ENCODE measurements around the gene FAM13A. TPM values are rescaled to one million over a fixed set of nuclear protein-coding genes. Genes with fewer than 3 reads are reported as not detected.
A peak's percentile ranks its signal among the peaks of the same experiment; 100 is the strongest.
"Not testable (repeated sequence)": the region's sequence is repeated elsewhere in the genome, so short reads cannot be mapped to it uniquely, and the experiment has no call there.

The FAM13A gene
- total RNA-seq, 1 donor from 2014 or later = 0.26 TPM

GRCh38 chr4:89044147-89044900 is 12.7 kb downstream of the FAM13A start:
- DNase-seq (ENCODE audit: low read depth in 2 of 2) = no peak

- DNase-seq (ENCODE audit: low read depth in 2 of 2) = no peak
Measured at GRCh38 chr4:89042055-89042454, 14.9 kb downstream of the FAM13A start.

- DNase-seq (ENCODE audit: low read depth in 2 of 2) = no peak
Measured at GRCh38 chr4:89039730-89040338, 17.2 kb downstream of the FAM13A start.

GRCh38 chr4:89036535-89036934 is 20.4 kb downstream of the FAM13A start:
- no peak for DNase-seq (ENCODE audit: low read depth in 2 of 2)

GRCh38 chr4:89031272-89031671 is 25.7 kb downstream of the FAM13A start:
- DNase-seq (ENCODE audit: low read depth in 2 of 2) = no peak

GRCh38 chr4:89029591-89029990 is 27.4 kb downstream of the FAM13A start:
- no peak for DNase-seq (ENCODE audit: low read depth in 2 of 2)

GRCh38 chr4:89026542-89026941 is 30.4 kb downstream of the FAM13A start:
- no peak for DNase-seq (ENCODE audit: low read depth in 2 of 2)

- DNase-seq (ENCODE audit: low read depth in 2 of 2) = peak; percentile 65 to 77
Measured at GRCh38 chr4:89024051-89024675, 32.8 kb downstream of the FAM13A start.

- DNase-seq (ENCODE audit: low read depth in 2 of 2) = no peak
Measured at GRCh38 chr4:89023140-89023539, 33.8 kb downstream of the FAM13A start.

GRCh38 chr4:89022426-89023128 is 34.4 kb downstream of the FAM13A start:
- DNase-seq (ENCODE audit: low read depth in 2 of 2) = no peak

- no peak for DNase-seq (ENCODE audit: low read depth in 2 of 2)
Measured at GRCh38 chr4:89021684-89022083, 35.3 kb downstream of the FAM13A start.

- no peak for DNase-seq (ENCODE audit: low read depth in 2 of 2)
Measured at GRCh38 chr4:89021062-89021461, 35.9 kb downstream of the FAM13A start.

- DNase-seq (ENCODE audit: low read depth in 2 of 2) = not testable (repeated sequence)
Measured at GRCh38 chr4:89014897-89015296, 42.1 kb downstream of the FAM13A start.

GRCh38 chr4:89009761-89010369 is 47.1 kb downstream of the FAM13A start:
- no peak for DNase-seq (ENCODE audit: low read depth in 2 of 2)

- no peak for DNase-seq (ENCODE audit: low read depth in 2 of 2)
Measured at GRCh38 chr4:89009115-89009514, 47.9 kb downstream of the FAM13A start.

GRCh38 chr4:89008166-89008565 is 48.8 kb downstream of the FAM13A start:
- DNase-seq (ENCODE audit: low read depth in 2 of 2) = no peak

GRCh38 chr4:89007338-89007939 is 49.5 kb downstream of the FAM13A start:
- no peak for DNase-seq (ENCODE audit: low read depth in 2 of 2)

- DNase-seq (ENCODE audit: low read depth in 2 of 2) = no peak
Measured at GRCh38 chr4:89006307-89006706, 50.7 kb downstream of the FAM13A start.

- DNase-seq (ENCODE audit: low read depth in 2 of 2) = not testable (repeated sequence)
Measured at GRCh38 chr4:89005066-89005465, 51.9 kb downstream of the FAM13A start.

GRCh38 chr4:89001647-89002445 is 55.1 kb downstream of the FAM13A start:
- no peak for DNase-seq (ENCODE audit: low read depth in 2 of 2)

Measured in dermis microvascular lymphatic vessel endothelial cell (primary cell).